HG02763 (cell line): Measurements from ENCODE around the gene ASCC1.

Experiments used
- ATAC-seq: cut with Tn5 transposase; IDR thresholded peaks from one replicate; pipeline ENCODE4 v1.9.1; 2021; ENCODE audit warnings: mild to moderate bottlenecking, moderate library complexity; ENCODE audit not compliant: unreplicated experiment

Gene ASCC1

DNA sequence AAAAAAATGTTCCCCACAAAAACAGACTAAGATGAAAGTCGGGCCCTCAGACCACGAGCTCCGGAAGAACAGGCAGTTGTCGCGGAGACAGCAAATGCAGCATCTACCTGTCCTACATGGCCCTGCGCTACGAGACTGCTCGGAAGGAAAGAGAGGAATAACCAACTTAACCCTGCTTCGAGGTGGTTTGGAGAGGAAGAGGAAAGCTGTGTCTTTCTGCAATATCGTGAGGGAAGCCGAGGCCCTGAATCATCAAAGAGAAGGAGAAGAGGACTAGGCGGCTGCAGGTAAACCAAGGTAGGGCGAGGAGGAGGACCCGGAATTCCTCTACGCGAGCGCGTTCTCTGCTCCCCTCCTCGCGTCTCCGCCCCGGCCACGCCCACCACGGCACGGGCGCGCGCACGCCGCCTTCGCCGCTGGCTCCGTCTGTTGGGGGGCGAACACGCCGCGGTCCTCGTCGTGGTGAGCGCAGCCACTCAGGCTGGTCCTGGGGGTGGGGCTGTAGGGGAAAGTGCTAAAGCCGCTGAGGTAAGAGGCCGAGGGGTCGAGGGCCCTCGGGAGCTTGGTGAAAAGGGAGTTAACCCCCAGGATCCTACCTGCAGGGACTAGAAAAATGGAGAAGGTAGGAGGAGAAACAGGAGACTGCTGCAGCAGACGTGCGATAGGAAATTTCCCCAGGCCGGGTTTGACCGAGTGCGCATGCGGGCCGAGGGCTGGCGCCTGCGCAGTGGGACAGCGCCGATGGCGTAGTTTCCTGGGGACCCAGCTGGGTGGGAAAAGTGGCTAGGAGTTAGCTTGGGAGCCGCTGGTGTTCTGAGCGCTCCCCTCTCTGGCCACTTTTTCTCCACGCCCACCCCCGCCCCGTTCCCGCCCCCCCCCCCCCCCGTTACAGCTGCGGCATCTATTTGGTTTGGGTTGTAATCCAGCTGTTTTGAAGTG is at the start of gene ASCC1, which contains the start of gene ANAPC16:
Gene ASCC1, minus strand, starts transcription at position 666 of the 939 bp plus-strand sequence. CDS start 2,978 bp downstream, outside the sequence.
Gene ANAPC16, plus strand, starts transcription at position 402 of the 939 bp plus-strand sequence. CDS start 7,903 bp downstream, outside the sequence.
- ATAC-seq, result peak; percentile 80

DNA sequence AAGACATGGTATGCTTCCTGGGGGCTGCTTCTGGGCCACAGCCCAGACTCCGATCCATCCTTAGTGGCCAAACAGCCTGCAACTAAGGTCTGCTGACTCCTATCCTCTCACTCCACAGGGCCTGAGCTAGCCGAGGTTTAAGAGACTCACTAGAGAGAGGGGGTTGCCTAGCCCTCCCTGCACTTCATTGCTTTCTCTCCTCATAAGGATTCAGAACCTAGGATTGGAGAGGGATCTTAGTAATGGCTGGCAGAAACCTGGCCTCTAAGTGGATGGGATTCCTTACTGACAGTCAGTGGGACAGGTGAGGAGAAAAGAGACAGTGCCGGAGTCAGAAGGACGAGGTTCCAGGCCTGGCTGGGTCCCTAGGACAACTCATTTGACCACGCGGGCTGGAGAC is 49.4 kb upstream of the ASCC1 start:
- ATAC-seq, result no peak

DNA sequence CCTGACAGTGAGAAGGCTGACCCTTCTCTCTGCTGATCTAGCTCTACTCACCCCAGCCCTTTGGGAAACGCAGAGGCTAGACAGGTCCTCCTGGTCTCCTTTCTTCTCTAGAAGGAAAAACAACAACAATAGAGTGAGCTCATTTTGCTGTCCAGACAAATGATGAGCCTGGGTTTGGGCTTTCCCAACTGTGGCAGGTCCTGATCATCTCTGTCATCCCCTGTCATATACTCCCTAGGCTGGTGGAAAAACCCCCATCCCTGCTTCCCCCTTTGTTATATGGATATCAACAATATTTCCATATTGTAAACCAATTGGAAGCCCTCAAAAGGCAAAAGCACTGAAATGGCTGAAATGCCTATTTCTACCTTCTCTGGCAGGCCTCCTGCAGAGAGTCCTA is 48.5 kb upstream of the ASCC1 start:
- ATAC-seq, result no peak

DNA sequence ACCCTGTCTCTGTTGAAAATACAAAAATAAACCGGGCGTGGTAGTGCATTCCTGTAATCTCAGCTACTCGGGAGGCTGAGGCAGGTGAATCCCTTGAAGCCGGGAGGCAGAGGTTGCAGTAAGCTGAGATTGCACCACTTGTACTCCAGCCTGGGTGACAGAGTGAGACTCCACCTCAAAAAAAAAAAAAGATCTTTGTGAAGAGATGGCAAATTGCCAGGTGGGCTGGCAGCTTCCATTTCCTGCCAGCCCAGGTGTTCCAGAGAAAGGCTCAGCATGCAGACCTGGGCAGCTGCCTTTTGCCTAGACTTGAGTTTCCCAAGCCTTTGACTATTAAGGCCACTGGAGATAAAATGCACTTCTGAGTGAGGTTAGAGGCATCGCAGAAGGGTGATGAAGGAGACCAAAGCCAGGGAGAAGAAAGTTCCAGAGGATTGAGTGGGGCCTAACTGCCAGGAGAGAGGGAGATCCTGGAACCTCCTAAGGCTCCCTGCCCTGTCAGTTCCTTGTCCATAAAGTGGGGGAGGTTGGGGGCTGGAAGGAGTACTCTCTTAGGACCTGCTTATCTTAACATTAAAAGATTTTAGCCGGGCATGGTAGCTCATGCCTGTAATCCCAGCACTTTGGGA is 47.7 kb upstream of the ASCC1 start:
- no peak for ATAC-seq

GRCh38 chr10:72261784-72262404 is 45.8 kb upstream of the ASCC1 start:
- no peak for ATAC-seq

GRCh38 chr10:72260976-72261783 is 45.1 kb upstream of the ASCC1 start:
- peak; percentile 36 for ATAC-seq

- peak; percentile 72 for ATAC-seq
These were observed 44.3 kb upstream of the ASCC1 start for GRCh38 chr10:72260239-72260975.

DNA sequence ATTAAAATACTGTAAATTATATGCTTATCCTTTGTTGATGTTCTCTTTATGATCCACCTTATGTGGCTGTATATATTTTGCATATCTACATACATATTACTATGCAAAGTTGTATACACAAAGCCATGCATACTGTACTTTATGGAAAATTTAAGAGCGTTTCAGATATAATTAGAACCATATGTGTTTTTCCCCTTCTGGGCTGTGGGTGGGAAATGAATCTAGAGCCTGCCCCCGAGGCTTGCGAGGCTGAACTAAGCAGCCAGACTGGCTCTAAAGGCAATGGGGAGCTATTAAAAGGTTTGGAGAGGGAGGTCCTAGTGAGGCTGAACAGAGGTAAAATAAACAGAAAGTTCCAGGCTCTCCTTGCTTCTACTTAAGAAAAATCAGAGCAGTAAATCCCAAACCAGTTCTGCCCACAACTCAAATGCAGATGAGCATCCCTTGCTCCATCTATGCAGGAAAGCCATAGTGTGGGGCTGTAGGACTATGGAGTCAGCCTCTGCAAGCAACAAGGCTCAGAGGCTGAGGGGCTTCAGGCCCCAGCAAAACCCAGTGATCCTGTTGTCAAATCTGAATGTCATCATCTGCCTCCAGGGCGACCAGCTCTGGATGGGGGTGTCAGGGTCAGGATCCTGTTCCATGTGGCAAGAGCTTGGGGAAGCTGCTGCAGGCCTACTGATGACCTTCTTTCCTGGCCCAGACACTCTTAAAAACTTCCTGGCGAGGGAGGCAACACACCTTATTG is 43.6 kb upstream of the ASCC1 start:
- ATAC-seq, result no peak

GRCh38 chr10:72258617-72259016 is 42.5 kb upstream of the ASCC1 start:
- no peak for ATAC-seq

- ATAC-seq, result no peak
These were observed 41.2 kb upstream of the ASCC1 start for GRCh38 chr10:72257051-72257892.

GRCh38 chr10:72255977-72256729 is 40.1 kb upstream of the ASCC1 start:
- no peak for ATAC-seq

DNA sequence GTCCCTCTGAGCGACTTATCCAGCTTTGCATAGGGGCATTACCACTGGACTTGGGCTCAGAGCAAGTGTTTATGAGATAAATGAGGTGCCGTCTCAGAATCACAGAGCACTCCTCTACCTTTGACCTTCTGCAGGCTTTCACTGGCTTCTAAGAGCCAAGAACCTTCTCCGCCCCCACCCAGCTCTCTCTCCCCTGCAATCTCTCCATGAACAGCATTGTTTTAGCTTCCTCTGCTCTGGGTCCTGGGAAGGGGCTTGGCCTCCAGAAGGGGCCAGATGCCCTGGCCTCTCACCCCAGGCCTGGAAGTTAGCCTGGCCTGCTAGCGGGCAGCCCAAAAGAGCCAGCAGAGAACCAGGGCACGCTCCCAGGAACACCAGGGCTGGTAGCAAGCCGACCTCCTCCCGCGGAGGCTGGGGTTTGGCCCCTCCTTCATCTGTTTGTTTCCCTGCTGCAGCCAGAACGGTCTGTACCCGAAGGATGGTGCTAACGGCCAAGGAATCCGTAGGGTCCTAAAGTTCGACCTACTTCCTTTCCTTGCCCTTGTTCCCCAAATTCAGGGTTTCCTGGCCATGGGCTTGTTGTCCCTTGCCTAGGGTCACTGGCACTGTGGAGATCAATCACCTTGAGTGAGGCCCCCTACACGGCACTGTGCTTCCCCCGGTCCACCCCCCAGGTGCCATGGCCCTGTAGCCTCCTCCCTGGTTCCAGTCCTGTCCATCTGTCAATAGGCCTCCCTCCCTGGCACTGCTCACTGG is 38.9 kb upstream of the ASCC1 start:
- ATAC-seq, result no peak

GRCh38 chr10:72253578-72253977 is 37.5 kb upstream of the ASCC1 start:
- no peak for ATAC-seq

DNA sequence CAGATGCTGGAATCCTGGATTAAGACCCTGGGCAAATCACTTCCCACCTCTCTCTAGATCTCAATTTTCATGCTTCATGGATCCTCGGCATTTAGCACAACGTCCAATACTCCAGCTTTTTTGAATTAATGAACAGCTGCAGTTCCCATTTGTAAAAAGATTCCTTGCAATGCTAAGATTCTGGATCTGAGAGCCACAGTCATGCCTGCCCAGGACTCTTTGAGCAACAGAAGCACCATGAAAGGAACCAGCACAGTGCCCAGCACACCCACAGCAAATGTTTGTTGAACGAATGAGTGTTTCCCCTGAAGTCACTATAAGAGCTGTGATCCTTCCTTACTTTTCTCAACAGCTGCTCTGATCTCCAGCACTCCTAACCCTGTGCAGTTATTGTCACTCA is 36.9 kb upstream of the ASCC1 start:
- no peak for ATAC-seq

- ATAC-seq, result no peak
These were observed 35.6 kb upstream of the ASCC1 start for GRCh38 chr10:72251635-72252034.

DNA sequence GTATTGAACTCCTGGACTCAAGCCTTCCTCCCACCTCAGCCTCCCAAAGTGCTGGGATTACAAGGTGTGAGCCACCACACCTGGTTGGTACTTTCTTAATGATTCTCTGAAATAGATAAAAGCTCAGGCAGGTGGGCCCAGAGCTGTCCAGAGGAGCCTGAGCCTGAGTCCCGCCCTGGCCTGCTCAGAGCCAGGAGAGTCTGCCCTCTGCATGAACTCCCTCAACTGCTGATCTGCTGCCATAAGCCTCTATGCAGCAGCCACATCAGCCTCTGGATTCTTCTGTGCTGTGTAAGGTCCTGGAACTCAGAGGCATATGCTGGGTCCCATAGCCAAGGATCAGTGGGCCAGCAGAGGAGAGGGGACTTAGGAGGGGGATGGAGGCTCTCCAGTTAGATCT is 34.6 kb upstream of the ASCC1 start:
- no peak for ATAC-seq
